Raji (cell line): ENCODE data around the gene ANXA5.

Experiments
- POLR2A ChIP-seq: IDR thresholded peaks from 2 replicates; pipeline ENCODE4 v1.6.1; 2011; ENCODE audit warnings: low read depth, low read length, control low read depth; ENCODE audit not compliant: insufficient read depth

ANXA5 gene

DNA sequence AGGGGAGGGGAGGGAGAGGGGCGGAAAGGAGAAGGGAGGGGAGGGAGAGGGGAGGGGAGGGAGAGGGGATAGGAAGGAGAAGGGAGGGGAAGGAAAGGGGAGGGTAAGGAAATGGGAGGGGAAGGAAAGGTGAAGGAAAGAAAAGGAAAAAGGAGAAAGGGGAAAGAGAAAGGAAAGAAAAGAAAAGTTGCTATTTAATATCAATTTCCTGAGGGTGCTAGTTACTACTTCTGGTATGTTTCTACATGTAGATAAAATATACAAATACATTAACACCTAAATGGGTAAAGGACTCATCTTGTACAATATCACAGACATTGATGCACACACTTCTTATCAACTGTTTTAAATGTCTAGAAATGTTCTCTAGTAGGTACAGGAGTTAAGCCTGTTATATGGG is 22.6 kb downstream of the ANXA5 start:
- TF ChIP-seq POLR2A: no peak

DNA sequence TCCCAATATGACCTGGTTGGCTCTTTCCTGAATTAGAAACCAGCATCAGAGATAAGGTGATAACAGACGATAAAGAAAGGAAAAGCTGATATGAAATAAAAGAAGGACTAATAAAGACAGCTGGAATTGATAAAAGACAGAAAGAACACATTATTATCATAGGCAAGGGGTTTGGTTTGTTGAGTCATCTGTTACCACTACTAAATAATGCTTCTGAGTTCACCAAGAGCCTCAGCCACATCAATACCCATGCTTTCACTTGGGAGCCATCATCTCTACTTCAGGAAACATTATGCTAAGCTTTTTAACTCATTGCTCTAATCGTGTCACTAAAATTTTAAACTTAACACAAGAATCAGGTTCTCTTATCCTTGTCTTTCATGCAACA is 27.6 kb downstream of the ANXA5 start:
- TF ChIP-seq POLR2A: no peak

DNA sequence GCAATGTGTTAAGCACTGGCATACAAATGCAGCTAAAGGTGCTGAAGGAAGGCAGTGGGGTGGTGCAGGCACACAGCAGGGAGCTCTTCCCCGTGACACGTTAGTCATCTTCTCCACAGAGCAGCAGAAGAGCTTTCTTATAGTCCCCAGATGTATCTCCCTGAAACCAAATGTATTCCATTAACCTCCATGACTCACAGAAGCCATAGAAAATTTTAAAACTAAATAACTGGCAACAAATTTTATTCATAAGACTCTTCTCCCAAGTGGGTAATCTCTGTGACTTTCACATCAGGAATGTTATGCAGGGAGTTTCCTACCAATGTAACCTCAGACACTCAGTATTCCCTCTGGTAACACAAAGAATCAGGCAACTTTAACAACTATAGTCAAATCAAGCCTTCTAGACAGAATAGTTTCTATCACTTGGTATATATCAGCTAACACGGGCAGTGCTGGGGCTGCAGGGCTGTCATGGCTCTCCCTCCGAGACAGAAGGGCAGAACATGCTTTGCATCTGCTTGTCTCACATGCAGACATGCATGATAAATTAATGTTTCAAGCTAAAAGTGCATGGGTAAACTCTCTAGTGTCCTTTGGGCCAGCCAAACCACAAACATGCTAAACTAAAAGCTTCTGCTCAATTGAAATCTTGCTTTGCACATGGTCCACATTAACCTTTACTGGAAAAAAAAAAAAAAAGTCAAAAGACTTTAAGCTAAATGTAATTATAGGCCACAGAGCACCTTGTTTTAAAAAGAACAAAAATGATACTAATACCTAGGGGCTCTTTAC is 28.2 kb downstream of the ANXA5 start:
- no peak for TF ChIP-seq POLR2A

DNA sequence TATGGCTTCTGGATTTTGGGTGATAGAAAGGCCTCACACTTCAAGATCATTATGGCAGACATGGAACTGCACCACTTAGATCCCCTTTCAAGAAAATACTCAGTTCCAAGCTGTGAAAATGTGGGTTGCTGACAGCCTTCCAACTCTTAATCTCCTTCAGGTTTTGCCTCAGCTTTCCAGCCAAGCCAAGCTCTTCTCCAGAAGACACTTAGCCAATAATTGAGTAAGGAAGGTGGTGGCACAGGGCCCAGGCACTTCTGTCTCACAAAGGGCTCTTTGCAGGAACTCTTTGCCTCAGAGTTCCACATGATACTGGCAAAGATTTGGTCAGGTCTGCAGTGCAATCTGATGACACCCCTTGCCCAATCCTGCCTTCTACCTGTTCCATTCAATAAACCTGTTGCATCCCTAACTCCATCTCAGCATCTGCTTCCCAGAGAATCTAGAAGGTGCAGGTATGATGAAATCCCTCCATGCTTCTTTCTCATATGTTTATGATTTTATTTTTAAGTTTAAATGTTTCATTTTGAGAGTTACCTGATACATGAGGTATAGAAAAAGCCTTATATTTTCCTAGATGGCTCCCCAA is 30.6 kb downstream of the ANXA5 start:
- no peak for TF ChIP-seq POLR2A

DNA sequence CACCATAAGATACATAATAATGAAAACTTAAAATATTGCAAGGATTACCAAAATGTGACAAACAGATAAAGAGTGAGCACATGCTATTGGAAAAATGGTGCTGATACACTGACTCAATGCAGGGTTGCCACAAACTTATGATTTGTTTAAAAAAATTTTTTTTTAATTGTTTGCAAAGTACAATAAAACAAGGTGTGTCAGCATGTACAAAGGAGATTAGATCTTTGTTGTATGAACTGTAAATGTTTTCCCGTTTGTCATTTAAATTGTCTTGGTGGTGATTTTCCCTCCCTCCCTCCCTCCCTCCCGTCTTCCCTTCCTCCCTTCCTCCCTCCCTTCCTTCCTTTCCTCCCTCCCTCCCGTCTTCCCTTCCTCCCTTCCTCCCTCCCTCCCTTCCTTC is 31.4 kb downstream of the ANXA5 start:
- no peak for TF ChIP-seq POLR2A

DNA sequence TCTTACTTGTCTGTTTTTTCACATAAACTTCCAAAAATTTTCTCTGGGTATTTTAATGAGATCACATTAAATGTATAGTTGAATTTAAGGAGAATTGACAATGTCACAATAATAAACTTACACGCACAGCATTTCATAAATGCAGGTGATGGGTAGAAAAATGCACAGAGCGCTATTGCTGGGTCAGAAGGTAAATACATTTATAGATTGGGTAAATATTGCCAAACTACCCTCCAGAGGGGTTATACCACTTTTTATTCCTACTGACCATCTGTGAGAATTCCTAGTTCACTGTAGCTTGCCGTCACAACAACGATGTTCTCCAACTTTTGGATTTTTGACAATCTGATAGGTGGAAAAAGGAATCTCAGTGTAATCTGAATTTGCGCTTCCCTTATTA is 34.6 kb downstream of the ANXA5 start:
- no peak for TF ChIP-seq POLR2A

DNA sequence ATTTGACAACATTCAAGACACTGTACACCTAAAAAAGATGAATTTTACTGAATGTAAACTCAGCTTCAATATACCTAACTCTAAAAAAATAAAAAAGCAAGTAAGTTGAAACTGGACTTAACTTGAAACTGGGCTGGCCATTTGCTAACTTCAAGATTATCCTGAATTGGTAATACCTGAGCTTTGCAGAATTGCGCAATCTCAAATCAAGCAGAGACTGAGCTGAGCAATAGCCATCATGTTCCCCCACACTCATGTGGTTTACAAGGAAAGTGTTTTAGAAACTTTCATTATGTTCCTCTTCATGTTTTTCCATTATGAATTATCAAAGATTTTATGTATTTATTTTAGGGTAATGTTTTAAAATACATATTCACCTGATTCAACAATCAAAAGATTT is 38.7 kb downstream of the ANXA5 start:
- TF ChIP-seq POLR2A: no peak

DNA sequence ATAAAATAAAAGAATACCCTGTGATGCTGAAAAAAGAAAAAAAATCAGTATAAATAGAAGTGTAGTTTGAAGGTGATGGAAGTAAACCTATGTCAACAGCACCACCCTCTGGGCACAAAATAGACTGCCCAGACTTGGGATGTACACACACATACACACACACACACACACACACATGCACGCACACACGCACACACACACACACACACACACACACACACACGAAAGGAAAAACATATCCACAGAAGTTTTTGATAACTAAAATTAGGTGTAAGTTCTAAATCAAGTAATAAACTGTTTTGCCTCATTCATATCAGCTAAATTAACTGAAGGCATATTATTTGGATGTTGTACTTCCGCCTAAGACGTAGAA is 40.5 kb downstream of the ANXA5 start:
- no peak for TF ChIP-seq POLR2A

DNA sequence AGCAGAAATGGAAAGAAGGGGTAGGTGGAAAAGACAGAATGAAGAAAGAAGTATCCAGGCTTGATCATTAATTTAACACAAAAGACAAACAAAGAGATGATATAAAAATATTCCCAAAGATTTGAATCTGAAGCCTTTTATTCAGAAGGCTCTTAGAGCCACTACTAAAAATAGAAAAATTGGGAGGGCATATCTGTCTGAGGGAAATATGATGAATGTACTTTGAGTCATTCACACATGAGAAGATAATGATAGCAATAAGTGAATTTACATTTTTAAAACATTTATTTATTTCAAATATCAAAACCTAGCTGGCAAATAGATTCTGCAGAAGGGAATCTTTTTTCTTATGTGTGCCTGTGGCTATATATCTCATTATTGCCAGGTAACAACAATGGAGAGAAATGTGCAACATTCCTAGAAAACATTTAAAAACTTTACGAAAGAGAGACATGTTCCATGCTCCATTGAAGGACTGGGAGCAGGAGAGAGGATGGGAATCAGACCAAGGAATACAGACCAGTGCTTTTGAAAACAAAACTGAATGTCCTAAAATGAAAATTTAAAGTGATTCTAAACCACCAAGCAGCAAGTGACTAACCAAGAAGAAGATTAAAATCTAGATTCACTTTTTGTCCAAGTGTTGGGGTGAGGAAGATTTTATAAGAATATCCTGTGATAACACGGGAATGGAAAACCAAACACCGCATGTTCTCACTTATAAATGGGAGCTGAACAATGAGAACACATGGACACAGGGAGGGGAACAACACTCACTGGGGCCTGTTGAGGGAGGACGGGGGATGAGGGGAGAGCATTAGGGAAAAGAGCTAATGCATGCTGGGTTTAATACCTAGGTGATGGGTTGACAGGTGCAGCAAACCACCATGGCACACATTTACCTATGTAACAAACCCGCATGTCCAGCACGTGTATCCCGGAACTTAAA is 41.2 kb downstream of the ANXA5 start:
- TF ChIP-seq POLR2A: no peak

DNA sequence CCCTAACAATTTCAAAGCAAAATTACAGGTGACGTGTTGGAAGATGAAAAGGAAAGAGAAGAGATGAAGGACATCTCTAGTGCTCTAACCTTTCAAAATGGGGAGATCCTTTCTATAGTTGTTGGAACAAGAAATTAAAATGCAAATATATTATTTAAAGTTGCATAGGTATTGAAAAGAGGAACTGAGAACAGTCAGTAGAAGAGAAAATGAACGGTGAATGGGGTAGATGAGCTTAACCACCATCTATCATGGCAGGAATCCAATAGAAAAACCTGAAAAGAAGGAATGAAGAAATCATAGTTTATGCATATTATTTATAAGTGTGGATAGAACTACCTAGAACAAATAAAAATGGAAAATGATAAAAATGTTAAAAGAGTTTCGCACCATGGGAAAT is 42.0 kb downstream of the ANXA5 start:
- no peak for TF ChIP-seq POLR2A

DNA sequence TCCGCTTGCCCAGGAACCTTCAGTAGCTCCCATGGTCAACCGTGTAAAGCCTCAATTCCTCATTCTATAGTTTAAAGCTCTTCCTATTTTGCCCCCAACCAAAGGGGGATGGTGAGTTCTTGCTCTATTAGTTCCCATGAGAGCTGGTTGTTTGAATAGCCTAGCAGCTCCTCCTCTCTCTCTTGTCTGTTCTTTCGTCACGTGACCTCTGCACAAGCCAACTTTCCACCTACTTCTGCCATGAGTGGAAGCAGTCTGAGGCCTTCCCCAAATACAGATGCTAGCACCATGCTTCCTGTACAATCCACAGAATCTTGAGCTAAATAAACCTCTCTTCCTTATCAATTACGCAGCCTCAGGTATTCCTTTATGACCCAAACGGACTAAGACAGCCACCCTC is 42.8 kb downstream of the ANXA5 start:
- no peak for TF ChIP-seq POLR2A

DNA sequence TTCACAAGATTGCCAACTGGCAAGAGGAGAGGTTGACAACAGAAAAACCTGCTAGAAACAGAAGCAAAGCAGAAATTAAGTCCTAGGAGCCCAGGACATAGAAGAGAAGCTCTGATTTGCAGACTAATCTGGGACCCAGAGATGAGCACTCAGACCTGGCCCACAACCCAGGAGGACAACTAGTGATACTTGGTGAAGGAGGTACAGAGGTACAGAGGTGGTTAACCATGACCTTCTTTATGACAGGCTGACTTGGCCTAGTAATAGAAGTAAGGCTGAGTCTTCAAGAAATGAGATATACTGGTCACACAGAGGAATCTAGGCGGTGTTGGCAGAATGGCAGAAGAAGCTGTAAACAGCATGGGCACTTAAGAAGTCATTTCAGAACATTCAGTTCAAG is 43.6 kb downstream of the ANXA5 start:
- no peak for TF ChIP-seq POLR2A

DNA sequence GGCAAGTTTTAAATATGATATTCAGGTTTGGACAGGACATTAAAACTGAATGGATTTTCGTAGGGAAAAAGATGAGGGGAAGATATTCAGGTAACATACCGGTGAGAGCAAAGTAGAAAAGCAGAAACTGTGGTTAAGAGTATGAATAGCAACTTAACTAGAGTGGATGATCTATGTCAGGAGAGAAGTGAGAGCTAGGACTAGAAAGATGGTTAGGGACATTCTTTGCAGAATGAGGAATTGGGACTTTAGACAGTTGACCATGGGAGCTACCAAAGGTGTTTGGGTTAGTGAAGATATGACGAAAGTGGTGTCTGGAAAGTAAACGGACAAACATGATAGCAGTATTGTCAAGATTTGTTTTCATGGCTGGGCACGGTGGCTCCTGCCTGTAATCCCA is 45.2 kb downstream of the ANXA5 start:
- TF ChIP-seq POLR2A: no peak

DNA sequence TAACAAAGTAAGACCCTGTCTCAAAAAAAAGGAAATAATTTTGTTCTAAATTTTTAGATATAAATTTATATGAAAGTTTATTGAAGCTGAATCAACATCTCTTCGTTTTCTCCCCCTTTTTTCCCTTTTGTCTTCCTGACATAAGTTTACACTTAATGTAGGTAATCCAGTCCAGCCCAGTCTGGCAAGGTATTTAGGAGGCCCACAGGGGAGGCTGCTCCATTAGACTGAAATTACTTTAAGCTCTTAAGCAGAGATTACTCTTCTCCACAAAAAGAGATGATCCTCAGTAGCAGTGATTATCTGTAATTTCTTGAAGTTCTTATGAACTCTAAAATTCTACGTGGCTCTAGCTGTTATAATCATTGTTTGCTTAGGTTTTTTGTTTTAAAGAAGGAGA is 46.0 kb downstream of the ANXA5 start:
- no peak for TF ChIP-seq POLR2A

DNA sequence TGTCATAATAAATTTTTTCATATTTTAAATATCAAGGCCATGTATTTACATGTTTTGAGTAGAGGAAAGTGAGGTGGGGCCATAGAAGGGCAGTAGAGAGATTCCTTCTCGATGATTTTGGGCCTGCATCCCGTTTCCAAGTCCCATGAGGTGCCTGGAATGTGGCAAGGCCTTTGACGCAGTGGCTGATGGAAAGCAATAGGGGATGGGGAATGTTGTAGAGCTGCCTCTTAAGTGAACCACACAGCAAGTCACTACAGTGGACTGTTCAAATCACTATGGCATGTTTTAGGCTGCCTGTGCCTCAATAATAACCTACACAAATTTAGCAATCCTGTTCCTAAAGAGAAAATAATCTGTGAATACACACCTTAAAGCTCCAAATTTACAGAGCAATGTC is 48.3 kb downstream of the ANXA5 start:
- TF ChIP-seq POLR2A: no peak
